Middle frontal gyrus (tissue), 1 donor: ENCODE measurements around the gene IGSF6.
"Not testable (repeated sequence)": the region's sequence is repeated elsewhere in the genome, so short reads cannot be mapped to it uniquely, and the experiment has no call there.

Source experiments
- DNase-seq: peaks from one replicate; pipeline ENCODE4 v3.0.0-alpha.2; 2015; ENCODE audit warnings: low spot score; ENCODE audit errors: extremely low spot score

Gene IGSF6

GRCh38 chr16:21653571-21653970 lies 1.2 kb upstream of the IGSF6 start:
- no peak for DNase-seq

DNA sequence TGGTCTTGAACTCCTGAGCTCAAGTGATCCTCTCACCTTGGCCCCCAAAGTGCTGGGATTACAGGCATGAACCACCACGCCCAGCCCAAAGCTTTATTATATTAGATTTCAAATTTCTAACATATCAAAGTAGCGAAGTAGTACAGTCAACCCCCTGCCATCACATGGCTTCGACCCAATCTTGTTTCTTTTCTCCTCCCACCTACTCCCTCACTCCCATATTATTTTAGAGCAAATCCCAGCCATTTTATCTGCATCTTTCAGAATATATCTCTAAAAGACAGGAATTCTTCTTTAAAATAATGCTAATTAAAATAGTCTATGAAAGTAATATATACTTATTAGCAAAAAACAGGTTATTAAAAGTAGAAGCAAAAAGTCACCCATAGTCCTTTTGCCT lies 893 bp downstream of the IGSF6 start:
- no peak for DNase-seq

- DNase-seq, result no peak
Observed at GRCh38 chr16:21650521-21650920, 1.9 kb downstream of the IGSF6 start.

- DNase-seq, result not testable (repeated sequence)
Observed at GRCh38 chr16:21649826-21650406, 2.5 kb downstream of the IGSF6 start.

GRCh38 chr16:21647562-21648164 lies 4.7 kb downstream of the IGSF6 start:
- no peak for DNase-seq

- no peak for DNase-seq
Observed at GRCh38 chr16:21646721-21647561, 5.5 kb downstream of the IGSF6 start.

- DNase-seq, result no peak
Observed at GRCh38 chr16:21646091-21646490, 6.3 kb downstream of the IGSF6 start.

DNA sequence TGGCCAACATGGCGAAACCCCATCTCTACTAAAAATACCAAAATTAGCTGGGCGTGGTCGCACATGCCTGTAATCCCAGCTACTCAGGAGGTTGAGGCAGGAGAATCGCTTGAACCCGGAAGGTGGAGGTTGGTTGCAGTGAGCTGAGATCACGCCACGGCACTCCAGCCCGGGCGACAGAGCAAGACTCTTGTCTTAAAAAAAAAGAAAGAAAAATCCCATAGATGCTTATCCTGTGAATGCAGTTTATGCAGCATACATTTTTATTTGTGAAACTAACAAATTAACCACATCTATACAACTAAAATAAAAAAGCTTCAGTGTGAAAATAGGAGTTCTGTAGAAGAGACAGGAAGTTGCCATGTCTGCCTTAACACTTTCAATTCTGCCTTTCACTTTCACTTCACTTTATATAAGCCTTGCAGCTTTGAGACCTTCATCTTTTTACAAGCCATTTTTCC lies 7.1 kb downstream of the IGSF6 start:
- DNase-seq, result no peak

DNA sequence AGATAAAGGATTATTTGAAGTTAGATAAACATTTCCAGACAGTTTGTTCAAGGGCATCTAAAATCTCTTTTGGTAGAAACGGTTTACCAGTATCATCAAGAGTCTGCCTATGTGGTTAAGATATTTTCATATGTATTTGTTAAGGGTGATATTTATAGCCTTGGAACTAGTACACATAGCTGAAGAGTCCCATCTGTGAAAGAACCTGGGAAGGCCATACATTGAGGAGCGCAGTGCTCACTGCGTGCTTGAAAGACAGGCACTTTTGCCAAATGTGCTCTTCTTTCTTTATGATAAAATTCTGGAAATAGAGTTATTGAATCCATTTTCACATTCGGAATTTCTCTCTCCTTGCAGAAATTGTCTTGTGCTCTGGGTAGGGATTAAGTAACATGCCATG lies 7.7 kb downstream of the IGSF6 start:
- no peak for DNase-seq

- DNase-seq, result no peak
Observed at GRCh38 chr16:21643785-21644184, 8.6 kb downstream of the IGSF6 start.

- no peak for DNase-seq
Observed at GRCh38 chr16:21642861-21643260, 9.5 kb downstream of the IGSF6 start.

DNA sequence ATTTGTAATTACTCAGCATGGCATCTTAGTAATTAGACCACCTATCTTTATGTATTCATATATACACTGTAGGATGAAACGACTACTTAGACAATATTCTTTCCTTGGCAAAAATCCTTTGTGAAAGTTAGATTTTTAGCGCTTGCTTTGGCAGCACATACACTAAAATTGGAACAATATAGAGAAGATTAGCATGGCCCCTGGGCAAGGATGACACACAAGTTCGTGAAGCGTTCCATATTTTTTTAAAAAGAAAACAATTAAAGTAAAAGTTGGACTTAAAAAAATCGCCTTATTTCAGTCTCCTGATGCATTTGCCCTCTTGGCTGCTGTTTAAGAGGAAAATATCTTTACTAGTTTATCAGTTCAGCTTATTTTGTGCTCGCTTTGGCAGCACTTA lies 10.5 kb downstream of the IGSF6 start:
- no peak for DNase-seq

DNA sequence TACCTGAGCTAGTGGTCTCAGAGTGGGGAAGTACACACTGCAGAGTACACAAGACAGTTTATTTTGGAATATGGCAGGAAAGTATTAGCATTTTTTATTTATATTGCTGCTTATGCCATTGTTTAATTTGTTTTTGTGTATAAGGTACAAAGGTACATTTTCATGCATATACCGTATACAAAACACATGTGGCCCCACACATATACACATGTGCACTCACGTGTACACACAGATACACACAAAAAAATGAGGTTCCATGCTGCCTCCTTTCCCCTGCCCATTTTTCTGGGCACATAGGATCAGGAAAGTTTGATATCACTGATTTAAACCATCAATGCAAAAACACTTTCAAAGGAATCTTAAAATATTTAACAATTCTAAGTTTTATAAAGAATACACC lies 12.9 kb downstream of the IGSF6 start:
- no peak for DNase-seq

DNA sequence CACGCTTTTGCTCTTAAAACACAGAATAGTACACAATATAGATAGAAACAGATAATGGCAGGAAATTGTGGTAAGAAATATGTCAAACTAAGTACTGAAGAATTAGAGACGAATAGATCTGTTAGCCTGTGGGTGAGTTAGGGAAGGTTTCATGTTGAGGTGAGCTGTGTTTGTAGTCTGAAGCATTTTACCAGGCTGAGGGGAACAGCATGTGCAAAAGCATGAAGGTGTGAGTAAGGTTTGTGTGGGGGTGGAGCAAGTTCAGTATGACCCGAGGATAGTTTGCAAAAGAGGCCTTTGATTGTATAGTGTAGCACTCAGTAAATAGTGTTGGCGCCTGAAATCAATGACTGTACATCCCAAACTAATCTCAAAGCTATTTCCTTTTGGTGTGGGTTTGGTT lies 13.8 kb downstream of the IGSF6 start:
- DNase-seq, result no peak

GRCh38 chr16:21637032-21637968 lies 15.1 kb downstream of the IGSF6 start:
- no peak for DNase-seq

DNA sequence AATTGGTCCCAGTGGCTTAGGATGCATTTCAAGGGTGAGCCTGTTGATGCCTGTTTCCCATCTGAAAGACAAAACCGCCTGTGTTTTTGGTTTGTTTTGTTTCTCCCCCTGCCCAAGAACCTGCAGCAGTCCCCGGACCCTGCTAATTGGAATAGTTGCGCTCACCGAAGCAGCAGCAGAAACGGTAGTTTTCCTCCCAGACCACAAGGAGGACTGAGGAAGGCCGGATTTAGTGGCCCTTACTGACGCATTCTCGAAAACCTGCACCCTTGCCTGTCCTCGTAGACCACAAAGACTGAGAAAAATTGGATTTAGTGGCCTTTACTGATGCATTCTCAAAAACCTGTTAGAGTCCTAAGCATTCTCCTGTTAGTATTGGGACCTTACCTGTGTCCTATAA lies 16.7 kb downstream of the IGSF6 start:
- not testable (repeated sequence) for DNase-seq

GRCh38 chr16:21634216-21634615 lies 18.2 kb downstream of the IGSF6 start:
- DNase-seq, result no peak

DNA sequence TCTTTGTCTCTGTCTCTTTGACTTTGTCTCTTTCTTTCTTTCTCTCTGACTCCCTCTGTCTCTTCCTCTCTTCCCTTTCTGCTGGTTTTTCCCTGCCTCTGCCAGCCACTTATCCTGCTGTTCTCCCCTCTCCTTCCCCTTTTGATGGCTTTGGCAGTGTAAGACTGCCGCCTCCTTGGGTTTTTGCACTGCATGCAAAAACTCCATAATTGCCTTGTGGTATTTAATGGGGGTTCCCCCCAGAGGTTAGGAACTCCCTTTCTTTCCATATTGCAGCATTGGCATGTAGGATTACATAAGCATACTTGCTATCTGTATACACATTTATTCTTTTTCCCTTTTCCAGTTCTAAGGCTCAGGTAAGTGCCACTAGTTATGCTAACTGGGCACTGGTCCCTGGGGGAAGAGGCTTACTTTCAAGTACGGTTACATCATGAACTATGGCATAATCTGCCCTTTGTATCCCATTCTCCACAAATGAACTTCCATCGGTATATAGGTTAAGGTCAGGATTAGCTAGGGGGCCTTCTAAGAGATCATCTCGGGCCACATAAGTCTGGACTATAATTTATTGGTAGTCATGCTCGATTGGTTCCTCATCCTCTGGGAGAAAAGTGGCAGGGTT lies 20.3 kb downstream of the IGSF6 start:
- not testable (repeated sequence) for DNase-seq

- DNase-seq, result not testable (repeated sequence)
Observed at GRCh38 chr16:21631376-21631775, 21.0 kb downstream of the IGSF6 start.

DNA sequence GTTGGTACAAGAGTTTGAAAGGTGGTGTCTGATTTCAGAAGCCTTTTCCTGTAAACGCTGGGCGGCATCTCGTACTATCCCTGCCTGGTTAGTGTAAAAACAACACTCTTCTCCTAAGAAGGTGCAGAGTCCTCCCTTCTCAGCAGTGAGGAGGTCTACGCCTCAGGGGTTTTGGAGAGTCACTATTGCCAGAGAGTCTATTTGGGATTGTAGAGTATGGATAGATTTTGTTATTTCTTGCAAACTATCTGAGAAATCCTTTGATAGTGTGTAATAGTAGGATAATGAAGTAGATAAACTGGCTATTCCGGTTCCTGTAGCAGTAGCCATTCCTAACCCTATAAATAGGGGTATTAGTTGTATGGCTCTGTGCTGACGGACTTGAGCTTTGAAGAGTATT lies 21.5 kb downstream of the IGSF6 start:
- not testable (repeated sequence) for DNase-seq
